A549 (cell line): ENCODE results near the gene HOXD10. TPM values are rescaled to one million over a fixed set of nuclear protein-coding genes. Genes with fewer than 3 reads are reported as not detected.

Source experiments
- ATAC-seq, 2 experiments: fragments of 200-7000 bp in 1 of 2; fragments of >200 bp in 1 of 2; cut with Nextera tagmentation in 1 of 2; cut with Tn5 transposase in 1 of 2; 3 replicates each; pipeline versions ENCODE4 v1.8.0 to v1.9.1; 2018 to 2020; ENCODE audit warnings: mild to moderate bottlenecking in 1 of 2, moderate library complexity in 1 of 2
- CTCF ChIA-PET: fragments of 300-600 bp; sonication (Branson Sonifier 250); formaldehyde crosslinking; extraction: SDS; loops from one replicate; lab custom pipeline; 2021; ENCODE audit warnings: antibody characterized with exemption, inconsistent platforms; lab: Yijun Ruan, JAX
- POLR2A ChIA-PET: fragments of 350-600 bp; formaldehyde crosslinking; extraction: SDS; loops from one replicate; lab custom pipeline; 2021; ENCODE audit warnings: antibody characterized with exemption, inconsistent platforms; lab: Yijun Ruan, JAX
- DNase-seq, 2 experiments: peaks; one replicate each; pipeline versions ENCODE4 v3.0.0 to v3.0.0-alpha.2; 2011 to 2016; ENCODE audit warnings: low read depth in 1 of 2, low spot score in 1 of 2
- FAIRE-seq: peaks from 2 replicates; lab custom pipeline; 2011; peaks lifted over from hg19 to GRCh38; lab: Jason Lieb, UNC
- H3K27ac ChIP-seq, 2 experiments: fragments of >200 bp; sonication (Bioruptor Twin); formaldehyde crosslinking; 3 replicates each; pipeline ENCODE4 v1.5.1; 2016 to 2017
- H3K4me1 ChIP-seq: fragments of >200 bp; sonication (Bioruptor Twin); formaldehyde crosslinking; 3 replicates; pipeline ENCODE4 v1.6.1; 2016
- H3K4me2 ChIP-seq: fragments of >200 bp; sonication (Bioruptor Twin); formaldehyde crosslinking; 3 replicates; pipeline ENCODE4 v1.6.1; 2016
- H3K4me3 ChIP-seq: fragments of >200 bp; sonication (Bioruptor Twin); formaldehyde crosslinking; 3 replicates; pipeline ENCODE4 v1.5.1; 2016
- H3K9me3 ChIP-seq: fragments of >200 bp; sonication (Bioruptor Twin); formaldehyde crosslinking; 3 replicates; pipeline ENCODE4 v1.6.1; 2016
- BHLHE40 ChIP-seq: IDR thresholded peaks from 2 replicates; pipeline ENCODE4 v1.6.1; 2012; ENCODE audit warnings: low read depth, low read length, inconsistent platforms
- CBX8 ChIP-seq: fragments of 200-600 bp; sonication (generic); IDR thresholded peaks from 2 replicates; pipeline ENCODE4 v1.6.1; 2016
- CHD4 ChIP-seq: fragments of 200-600 bp; sonication (generic); IDR thresholded peaks from 2 replicates; pipeline ENCODE4 v1.6.1; 2016; ENCODE audit warnings: antibody characterized with exemption, mild to moderate bottlenecking, borderline replicate concordance
- HOXB13 ChIP-seq: fragments of 250-450 bp; sonication (Bioruptor Pico); IDR thresholded peaks from 2 replicates; pipeline ENCODE4 v1.5.0; 2020; ENCODE audit warnings: low read depth, mild to moderate bottlenecking, moderate library complexity
- MAFK ChIP-seq: fragments of 450-650 bp; IDR thresholded peaks from 2 replicates; pipeline ENCODE4 v1.6.1; 2014; ENCODE audit not compliant: partially characterized antibody
- POLR2A ChIP-seq: IDR thresholded peaks from 2 replicates; pipeline ENCODE4 v1.6.1; 2012; ENCODE audit warnings: mild to moderate bottlenecking, low read length
- RNF2 ChIP-seq: fragments of 200-600 bp; sonication (generic); IDR thresholded peaks from 2 replicates; pipeline ENCODE4 v1.6.1; 2016; ENCODE audit warnings: low read depth, mild to moderate bottlenecking, antibody characterized with exemption, moderate library complexity, borderline replicate concordance
- WGBS: methylation state at CpG from one replicate; pipeline ENCODE4 v1.1.6; 2017; ENCODE audit errors: missing lambda C conversion rate; 5-methylcytosine and 5-hydroxymethylcytosine counted together
- polyA plus RNA-seq, 4 experiments: library from polyadenylated mRNA; depleted of rRNA in 3 of 4; stranded (reverse); fragments of >200 nt; fragmentation: RNase III in 1 of 4; extraction: RNeasy Plus Mini Kit Qiagen cat#74134 plus additional on column Dnase treatment in 1 of 4; gene quantifications; 2 replicates in 3 of 4; 3 replicates in 1 of 4; pipeline ENCODE4 v1.2.3, GENCODE V29; 2011 to 2017
- TF ChIP-seq, protein P1 (sequence below): fragments of 200-600 bp; sonication (generic); IDR thresholded peaks from 2 replicates; pipeline ENCODE4 v1.6.1; 2016; ENCODE audit warnings: antibody characterized with exemption, mild to moderate bottlenecking, moderate library complexity
- TF ChIP-seq, protein P2 (sequence below): fragments of 250-450 bp; sonication (Bioruptor Pico); IDR thresholded peaks from 2 replicates; pipeline ENCODE4 v1.5.0; 2020; ENCODE audit warnings: low read depth, mild to moderate bottlenecking, moderate library complexity
- TF ChIP-seq, protein P3 (sequence below): fragments of 250-450 bp; sonication (Bioruptor Pico); IDR thresholded peaks from 2 replicates; pipeline ENCODE4 v1.5.0; 2021; ENCODE audit warnings: mild to moderate bottlenecking, moderate library complexity, borderline replicate concordance
- TF ChIP-seq, protein P4 (sequence below): IDR thresholded peaks from 2 replicates; pipeline ENCODE4 v1.6.1; 2012; ENCODE audit warnings: low read depth, borderline replicate concordance
- TF ChIP-seq, protein P5 (sequence below): IDR thresholded peaks from 2 replicates; pipeline ENCODE4 v1.6.1; 2012
- TF ChIP-seq, protein P6 (sequence below): fragments of >200 bp; sonication (Bioruptor Twin); formaldehyde crosslinking; IDR thresholded peaks from 2 replicates; pipeline ENCODE4 v1.6.1; 2016

The HOXD10 gene
- polyA plus RNA-seq, 2 of the 4 experiments (the other 2 are of a cell fraction) = 4.3 to 4.8 TPM

DNA sequence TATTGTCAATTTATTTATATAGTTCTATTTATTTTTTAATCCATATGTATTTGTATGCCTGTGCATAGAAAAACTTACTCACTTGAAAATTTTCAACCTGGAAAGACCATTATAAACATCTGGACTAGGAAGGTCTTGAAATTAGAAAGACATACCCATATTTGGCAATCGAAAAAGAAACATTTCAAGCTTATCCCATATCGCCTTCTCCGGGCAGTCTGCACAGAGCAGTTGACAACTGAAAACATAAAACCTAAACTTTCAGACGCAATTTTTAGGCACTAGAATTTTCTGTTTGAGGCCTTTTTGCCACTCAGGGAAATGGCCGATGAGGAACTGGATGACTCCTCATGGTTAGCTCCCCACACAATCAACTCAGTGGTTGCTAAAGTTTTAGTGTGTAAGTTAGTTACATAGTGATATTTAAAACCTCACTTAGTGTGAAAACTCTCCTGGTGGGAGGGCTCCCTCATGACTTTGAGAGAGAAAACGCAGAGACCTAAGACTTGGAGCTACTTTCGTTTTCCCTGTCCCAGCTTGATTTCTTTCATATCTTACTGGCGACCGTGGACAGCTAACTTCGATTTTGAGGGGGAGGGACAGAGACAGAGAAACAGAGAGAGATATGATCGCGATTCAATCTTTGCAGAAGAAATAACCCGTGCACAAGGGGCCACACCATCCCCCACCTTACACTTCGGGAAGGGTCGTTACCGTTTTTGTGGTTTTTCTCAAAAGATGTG is 20.2 kb upstream of the HOXD10 start:
- Histone ChIP-seq H3K27ac (no peak overlapping the region), H3K4me2 (peak overlapping the region; percentile 84), H3K9me3 (no peaks in the 10 kb centered on the region), H3K4me3 (peak overlapping the region; percentile 55; the same call in 2 of the 3 replicates), H3K4me1 (peaks cover 7% of the 10 kb centered on the region; the same call in 2 of the 3 replicates)
- TF ChIP-seq, protein P1, sequence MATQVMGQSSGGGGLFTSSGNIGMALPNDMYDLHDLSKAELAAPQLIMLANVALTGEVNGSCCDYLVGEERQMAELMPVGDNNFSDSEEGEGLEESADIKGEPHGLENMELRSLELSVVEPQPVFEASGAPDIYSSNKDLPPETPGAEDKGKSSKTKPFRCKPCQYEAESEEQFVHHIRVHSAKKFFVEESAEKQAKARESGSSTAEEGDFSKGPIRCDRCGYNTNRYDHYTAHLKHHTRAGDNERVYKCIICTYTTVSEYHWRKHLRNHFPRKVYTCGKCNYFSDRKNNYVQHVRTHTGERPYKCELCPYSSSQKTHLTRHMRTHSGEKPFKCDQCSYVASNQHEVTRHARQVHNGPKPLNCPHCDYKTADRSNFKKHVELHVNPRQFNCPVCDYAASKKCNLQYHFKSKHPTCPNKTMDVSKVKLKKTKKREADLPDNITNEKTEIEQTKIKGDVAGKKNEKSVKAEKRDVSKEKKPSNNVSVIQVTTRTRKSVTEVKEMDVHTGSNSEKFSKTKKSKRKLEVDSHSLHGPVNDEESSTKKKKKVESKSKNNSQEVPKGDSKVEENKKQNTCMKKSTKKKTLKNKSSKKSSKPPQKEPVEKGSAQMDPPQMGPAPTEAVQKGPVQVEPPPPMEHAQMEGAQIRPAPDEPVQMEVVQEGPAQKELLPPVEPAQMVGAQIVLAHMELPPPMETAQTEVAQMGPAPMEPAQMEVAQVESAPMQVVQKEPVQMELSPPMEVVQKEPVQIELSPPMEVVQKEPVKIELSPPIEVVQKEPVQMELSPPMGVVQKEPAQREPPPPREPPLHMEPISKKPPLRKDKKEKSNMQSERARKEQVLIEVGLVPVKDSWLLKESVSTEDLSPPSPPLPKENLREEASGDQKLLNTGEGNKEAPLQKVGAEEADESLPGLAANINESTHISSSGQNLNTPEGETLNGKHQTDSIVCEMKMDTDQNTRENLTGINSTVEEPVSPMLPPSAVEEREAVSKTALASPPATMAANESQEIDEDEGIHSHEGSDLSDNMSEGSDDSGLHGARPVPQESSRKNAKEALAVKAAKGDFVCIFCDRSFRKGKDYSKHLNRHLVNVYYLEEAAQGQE = no peak
- TF ChIP-seq HOXB13 = no peak
- no peak for TF ChIP-seq MAFK
- TF ChIP-seq, protein P2, sequence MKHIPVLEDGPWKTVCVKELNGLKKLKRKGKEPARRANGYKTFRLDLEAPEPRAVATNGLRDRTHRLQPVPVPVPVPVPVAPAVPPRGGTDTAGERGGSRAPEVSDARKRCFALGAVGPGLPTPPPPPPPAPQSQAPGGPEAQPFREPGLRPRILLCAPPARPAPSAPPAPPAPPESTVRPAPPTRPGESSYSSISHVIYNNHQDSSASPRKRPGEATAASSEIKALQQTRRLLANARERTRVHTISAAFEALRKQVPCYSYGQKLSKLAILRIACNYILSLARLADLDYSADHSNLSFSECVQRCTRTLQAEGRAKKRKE (CRISPR knock-in tag) = no peak
- TF ChIP-seq, protein P3, sequence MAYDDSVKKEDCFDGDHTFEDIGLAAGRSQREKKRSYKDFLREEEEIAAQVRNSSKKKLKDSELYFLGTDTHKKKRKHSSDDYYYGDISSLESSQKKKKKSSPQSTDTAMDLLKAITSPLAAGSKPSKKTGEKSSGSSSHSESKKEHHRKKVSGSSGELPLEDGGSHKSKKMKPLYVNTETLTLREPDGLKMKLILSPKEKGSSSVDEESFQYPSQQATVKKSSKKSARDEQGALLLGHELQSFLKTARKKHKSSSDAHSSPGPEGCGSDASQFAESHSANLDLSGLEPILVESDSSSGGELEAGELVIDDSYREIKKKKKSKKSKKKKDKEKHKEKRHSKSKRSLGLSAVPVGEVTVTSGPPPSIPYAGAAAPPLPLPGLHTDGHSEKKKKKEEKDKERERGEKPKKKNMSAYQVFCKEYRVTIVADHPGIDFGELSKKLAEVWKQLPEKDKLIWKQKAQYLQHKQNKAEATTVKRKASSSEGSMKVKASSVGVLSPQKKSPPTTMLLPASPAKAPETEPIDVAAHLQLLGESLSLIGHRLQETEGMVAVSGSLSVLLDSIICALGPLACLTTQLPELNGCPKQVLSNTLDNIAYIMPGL (CRISPR knock-in tag) = no peak
- TF ChIP-seq POLR2A = no peak
- TF ChIP-seq CBX8 = 0 out of 2 replicates have a peak, but pooled peaks have one; percentile 50
- TF ChIP-seq, protein P4, sequence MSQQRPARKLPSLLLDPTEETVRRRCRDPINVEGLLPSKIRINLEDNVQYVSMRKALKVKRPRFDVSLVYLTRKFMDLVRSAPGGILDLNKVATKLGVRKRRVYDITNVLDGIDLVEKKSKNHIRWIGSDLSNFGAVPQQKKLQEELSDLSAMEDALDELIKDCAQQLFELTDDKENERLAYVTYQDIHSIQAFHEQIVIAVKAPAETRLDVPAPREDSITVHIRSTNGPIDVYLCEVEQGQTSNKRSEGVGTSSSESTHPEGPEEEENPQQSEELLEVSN = no peak
- TF ChIP-seq RNF2 = peak; percentile 69; the same call in 1 of the 2 replicates
- TF ChIP-seq, protein P5, sequence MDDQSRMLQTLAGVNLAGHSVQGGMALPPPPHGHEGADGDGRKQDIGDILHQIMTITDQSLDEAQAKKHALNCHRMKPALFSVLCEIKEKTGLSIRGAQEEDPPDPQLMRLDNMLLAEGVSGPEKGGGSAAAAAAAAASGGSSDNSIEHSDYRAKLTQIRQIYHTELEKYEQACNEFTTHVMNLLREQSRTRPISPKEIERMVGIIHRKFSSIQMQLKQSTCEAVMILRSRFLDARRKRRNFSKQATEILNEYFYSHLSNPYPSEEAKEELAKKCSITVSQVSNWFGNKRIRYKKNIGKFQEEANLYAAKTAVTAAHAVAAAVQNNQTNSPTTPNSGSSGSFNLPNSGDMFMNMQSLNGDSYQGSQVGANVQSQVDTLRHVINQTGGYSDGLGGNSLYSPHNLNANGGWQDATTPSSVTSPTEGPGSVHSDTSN = no peak
- TF ChIP-seq, protein P6, sequence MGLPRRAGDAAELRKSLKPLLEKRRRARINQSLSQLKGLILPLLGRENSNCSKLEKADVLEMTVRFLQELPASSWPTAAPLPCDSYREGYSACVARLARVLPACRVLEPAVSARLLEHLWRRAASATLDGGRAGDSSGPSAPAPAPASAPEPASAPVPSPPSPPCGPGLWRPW = no peak
- no peak for TF ChIP-seq CHD4
- TF ChIP-seq BHLHE40 = no peak
- DNase-seq = no peak
- POLR2A ChIA-PET = interaction anchor here (1.1 kb wide), 1 partner anchor 11 kb away, joined by 3 read pairs; no protein-coding TSS in a partner anchor
- whole genome bisulfite sequencing = 68% methylated on average over 16 of the region's 16 CpGs
- CTCF ChIA-PET = interaction anchor here (0.6 to 4.5 kb wide), 28 partner anchors 8 to 1441 kb away, joined by 3 to 57 read pairs (median 4); partner anchors contain the start of genes EVX2 and HOXD11
- no peak for ATAC-seq
- no peak for FAIRE-seq
